Large intestine (tissue), 12 donors: ENCODE results near the gene GIMAP4. TPM values are rescaled to one million over a fixed set of nuclear protein-coding genes. Genes with fewer than 3 reads are reported as not detected.
"Not testable (repeated sequence)": the region's sequence is repeated elsewhere in the genome, so short reads cannot be mapped to it uniquely, and the experiment has no call there.

Experiments
- DNase-seq, 2 donors: peaks; one replicate each; pipeline versions ENCODE4 v3.0.0 to v3.0.0-alpha.2; 2013
- H3K27ac ChIP-seq: one replicate; pipeline ENCODE4 v1.5.1; 2013; ENCODE audit warnings: low read length
- H3K27me3 ChIP-seq: 2 replicates; pipeline ENCODE4 v1.6.1; 2013; ENCODE audit warnings: low read length; ENCODE audit not compliant: control insufficient read depth, insufficient read depth
- H3K36me3 ChIP-seq: 2 replicates; pipeline ENCODE4 v1.6.1; 2013; ENCODE audit warnings: low read length; ENCODE audit not compliant: control insufficient read depth, insufficient read depth
- H3K4me1 ChIP-seq: one replicate; pipeline ENCODE4 v1.6.1; 2013; ENCODE audit warnings: low read length; ENCODE audit not compliant: control insufficient read depth, insufficient read depth
- H3K4me3 ChIP-seq: one replicate; pipeline ENCODE4 v1.5.1; 2013; ENCODE audit warnings: low read length
- H3K9me3 ChIP-seq: one replicate; pipeline ENCODE4 v1.6.1; 2013; ENCODE audit warnings: mild to moderate bottlenecking, low read depth, low read length, moderate library complexity; ENCODE audit not compliant: control insufficient read depth
- WGBS: methylation state at CpG from one replicate; pipeline ENCODE4 v1.1.5; 2013; ENCODE audit warnings: low lambda C conversion rate; ENCODE audit not compliant: insufficient coverage; 5-methylcytosine and 5-hydroxymethylcytosine counted together
- long read RNA-seq, 11 donors: transcript quantifications; one replicate each; lab custom pipeline, GENCODE V29; 2026
- polyA plus RNA-seq: library from polyadenylated mRNA; unstranded; fragments of 120-200 nt; gene quantifications from one replicate; pipeline ENCODE4 v1.2.1, GENCODE V29; 2013

The GIMAP4 gene
- polyA plus RNA-seq = 17.8 TPM
- long read RNA-seq, donor 1, partial matches to known transcripts = 0 of 3 reads
- long read RNA-seq, donor 1, other reads (novel, unspliced or antisense) = 0 of 3 reads
- long read RNA-seq, donor 2, transcript GIMAP4-201 (3 exons, 2,060 nt) = major isoform, 5 of 11 reads
- long read RNA-seq, donor 2, partial matches to known transcripts = 6 of 11 reads
- long read RNA-seq, donor 2, other reads (novel, unspliced or antisense) = 0 of 11 reads
- long read RNA-seq, donor 3, transcript GIMAP4-201 (3 exons, 2,060 nt) = major isoform, 16 of 18 reads
- long read RNA-seq, donor 3, partial matches to known transcripts = 0 of 18 reads
- long read RNA-seq, donor 3, other reads (novel, unspliced or antisense) = 0 of 18 reads
- long read RNA-seq, donor 4 = 0 reads
- long read RNA-seq, donor 5, transcript GIMAP4-201 (3 exons, 2,060 nt) = major isoform, 5 of 6 reads
- long read RNA-seq, donor 5, partial matches to known transcripts = 0 of 6 reads
- long read RNA-seq, donor 5, other reads (novel, unspliced or antisense) = 0 of 6 reads
- long read RNA-seq, donor 6, transcript GIMAP4-201 (3 exons, 2,060 nt) = major isoform, 6 of 8 reads
- long read RNA-seq, donor 6, partial matches to known transcripts = 0 of 8 reads
- long read RNA-seq, donor 6, other reads (novel, unspliced or antisense) = 0 of 8 reads
- long read RNA-seq, donor 7, transcript GIMAP4-201 (3 exons, 2,060 nt) = major isoform, 11 of 11 reads
- long read RNA-seq, donor 7, partial matches to known transcripts = 0 of 11 reads
- long read RNA-seq, donor 7, other reads (novel, unspliced or antisense) = 0 of 11 reads
- long read RNA-seq, donor 8, transcript GIMAP4-201 (3 exons, 2,060 nt) = major isoform, 12 of 13 reads
- long read RNA-seq, donor 8, partial matches to known transcripts = 0 of 13 reads
- long read RNA-seq, donor 8, other reads (novel, unspliced or antisense) = 0 of 13 reads
- long read RNA-seq, donor 9, transcript GIMAP4-201 (3 exons, 2,060 nt) = major isoform, 6 of 6 reads
- long read RNA-seq, donor 9, partial matches to known transcripts = 0 of 6 reads
- long read RNA-seq, donor 9, other reads (novel, unspliced or antisense) = 0 of 6 reads
- long read RNA-seq, donor 10, transcript GIMAP4-201 (3 exons, 2,060 nt) = major isoform, 6 of 6 reads
- long read RNA-seq, donor 10, partial matches to known transcripts = 0 of 6 reads
- long read RNA-seq, donor 10, other reads (novel, unspliced or antisense) = 0 of 6 reads
- long read RNA-seq, donor 11, transcript GIMAP4-201 (3 exons, 2,060 nt) = major isoform, 7 of 8 reads
- long read RNA-seq, donor 11, partial matches to known transcripts = 0 of 8 reads
- long read RNA-seq, donor 11, other reads (novel, unspliced or antisense) = 0 of 8 reads

GRCh38 chr7:150567169-150567568 lies at the start of gene GIMAP4:
Gene GIMAP4 (plus strand): TSS chr7:150567390. CDS start chr7:150569902, 2,512 bp downstream.
- Histone ChIP-seq H3K36me3 (no peaks in the 10 kb centered on the region), H3K27me3 (no peaks in the 10 kb centered on the region), H3K9me3 (no peaks in the 10 kb centered on the region), H3K4me3 (peak within 1 kb of the TSS; percentile 14), H3K4me1 (no peaks in the 10 kb centered on the region), H3K27ac (no peak within 1 kb of the TSS)
- no peak for DNase-seq
- 75% methylated on average over 2 of the region's 9 CpGs for WGBS

DNA sequence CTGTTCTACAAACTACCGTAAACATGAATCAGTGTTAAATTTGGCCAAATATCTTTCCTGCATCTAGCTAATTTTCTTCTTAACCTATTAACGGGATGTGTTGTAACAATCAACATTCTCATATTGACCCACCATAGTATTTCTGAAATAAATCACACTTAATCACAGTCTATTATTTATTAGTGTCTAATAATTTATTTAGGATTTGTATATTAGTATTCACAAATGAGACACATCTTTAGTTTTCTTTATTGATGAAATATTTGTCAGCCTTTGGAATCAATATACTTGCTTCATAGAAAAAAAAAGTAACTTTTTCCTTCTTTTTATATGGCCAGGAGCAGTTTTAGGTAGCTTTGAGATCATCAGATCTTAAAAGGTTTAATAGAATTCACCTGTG lies 47.9 kb upstream of the GIMAP4 start:
- Histone ChIP-seq H3K27ac (no peak overlapping the region), H3K27me3 (no peaks in the 10 kb centered on the region), H3K36me3 (no peaks in the 10 kb centered on the region), H3K4me3 (no peak overlapping the region), H3K9me3 (no peaks in the 10 kb centered on the region), H3K4me1 (no peaks in the 10 kb centered on the region)
- WGBS = 33% methylated on average over 1 of the region's 2 CpGs
- DNase-seq = no peak

DNA sequence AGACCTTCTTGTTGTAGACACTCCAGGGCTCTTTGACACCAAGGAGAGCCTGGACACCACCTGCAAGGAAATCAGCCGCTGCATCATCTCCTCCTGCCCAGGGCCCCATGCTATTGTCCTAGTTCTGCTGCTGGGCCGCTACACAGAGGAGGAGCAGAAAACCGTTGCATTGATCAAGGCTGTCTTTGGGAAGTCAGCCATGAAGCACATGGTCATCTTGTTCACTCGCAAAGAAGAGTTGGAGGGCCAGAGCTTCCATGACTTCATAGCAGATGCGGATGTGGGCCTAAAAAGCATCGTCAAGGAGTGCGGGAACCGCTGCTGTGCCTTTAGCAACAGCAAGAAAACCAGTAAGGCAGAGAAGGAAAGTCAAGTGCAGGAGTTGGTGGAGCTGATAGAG lies 47.0 kb upstream of the GIMAP4 start:
- H3K4me1 ChIP-seq = no peaks in the 10 kb centered on the region
- no peaks in the 10 kb centered on the region for H3K36me3 ChIP-seq
- no peak overlapping the region for H3K4me3 ChIP-seq
- no peak for DNase-seq
- no peaks in the 10 kb centered on the region for H3K27me3 ChIP-seq
- no CpG with 5 or more reads among the region's 8 CpGs for WGBS
- no peak overlapping the region for H3K27ac ChIP-seq
- no peaks in the 10 kb centered on the region for H3K9me3 ChIP-seq

DNA sequence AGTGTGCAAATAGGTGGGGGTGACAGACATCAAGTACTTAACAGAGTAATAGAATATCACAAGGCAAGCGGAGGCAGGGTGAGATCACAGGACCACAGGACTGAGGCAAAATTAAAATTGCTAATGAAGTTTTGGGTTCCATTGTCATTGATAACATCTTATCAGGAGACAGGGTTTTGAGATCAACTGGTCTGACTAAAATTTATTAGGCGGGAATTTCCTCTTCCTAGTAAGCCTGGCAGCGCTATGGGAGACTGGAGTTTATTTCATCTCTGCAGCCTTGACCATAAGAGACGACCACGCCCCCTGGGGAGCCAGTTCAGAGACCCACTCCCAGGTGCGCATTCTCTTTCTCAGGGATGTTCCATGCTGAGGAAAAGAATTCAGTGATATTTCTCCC lies 44.3 kb upstream of the GIMAP4 start:
- not testable (repeated sequence) for H3K36me3 ChIP-seq, H3K27ac ChIP-seq, H3K4me1 ChIP-seq, H3K4me3 ChIP-seq, H3K9me3 ChIP-seq, H3K27me3 ChIP-seq, DNase-seq
- 29% methylated on average over 1 of the region's 6 CpGs for WGBS

- H3K27ac ChIP-seq = no peak overlapping the region
- WGBS = no CpG with 5 or more reads among the region's 2 CpGs
- DNase-seq = no peak
- no peaks in the 10 kb centered on the region for H3K9me3 ChIP-seq
- H3K4me3 ChIP-seq = no peak overlapping the region
- H3K4me1 ChIP-seq = no peaks in the 10 kb centered on the region
- H3K36me3 ChIP-seq = no peaks in the 10 kb centered on the region
- H3K27me3 ChIP-seq = no peaks in the 10 kb centered on the region
These were observed 43.2 kb upstream of the GIMAP4 start for GRCh38 chr7:150524018-150524417.

DNA sequence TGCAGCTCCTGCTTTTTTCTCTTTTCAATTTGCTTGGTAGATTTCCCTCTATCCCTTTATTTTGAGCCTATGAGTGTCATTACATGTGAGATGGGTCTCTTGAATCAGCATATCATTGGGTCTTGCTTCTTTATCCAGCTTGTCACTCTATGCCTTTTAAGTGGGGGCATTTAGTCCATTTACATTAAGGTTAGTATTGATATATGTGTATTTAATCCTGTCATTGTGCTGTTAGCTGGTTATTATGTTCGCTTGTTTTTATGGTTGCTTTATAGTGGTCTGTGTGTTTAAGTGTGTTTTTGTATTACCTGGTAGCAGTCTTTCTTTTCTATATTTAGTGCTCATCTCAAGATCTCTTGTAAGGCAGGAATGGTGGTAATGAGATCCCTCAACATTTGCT lies 35.5 kb upstream of the GIMAP4 start:
- Histone ChIP-seq H3K9me3 (peaks cover 4% of the 10 kb centered on the region), H3K27ac (no peak overlapping the region), H3K27me3 (no peaks in the 10 kb centered on the region), H3K36me3 (no peaks in the 10 kb centered on the region), H3K4me3 (no peak overlapping the region), H3K4me1 (no peaks in the 10 kb centered on the region)
- WGBS = 100% methylated on average over 1 of the region's 1 CpG
- DNase-seq = no peak

GRCh38 chr7:150538259-150538658 lies 28.9 kb upstream of the GIMAP4 start:
- Histone ChIP-seq H3K36me3 (no peaks in the 10 kb centered on the region), H3K27ac (no peak overlapping the region), H3K4me3 (no peak overlapping the region), H3K27me3 (no peaks in the 10 kb centered on the region), H3K4me1 (no peaks in the 10 kb centered on the region), H3K9me3 (peaks cover 4% of the 10 kb centered on the region)
- no CpG with 5 or more reads among the region's 2 CpGs for WGBS
- DNase-seq = no peak

DNA sequence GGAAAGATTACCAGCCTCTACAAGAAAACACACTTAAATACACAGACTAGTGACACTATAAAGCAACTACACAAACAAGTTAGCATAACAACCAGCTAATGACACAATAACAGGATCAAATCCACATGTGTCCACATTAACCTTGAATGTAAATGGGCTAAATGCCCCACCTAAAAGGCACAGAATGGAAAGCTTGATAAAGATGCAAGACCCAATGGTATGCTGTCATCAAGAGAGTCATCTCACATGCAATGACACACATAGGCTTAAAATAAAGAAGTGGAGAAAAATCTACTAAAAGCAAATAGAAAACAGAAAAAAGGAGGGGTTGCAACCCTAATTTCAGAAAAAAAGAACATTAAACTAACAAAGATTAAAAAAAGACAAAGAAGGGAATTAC lies 14.0 kb upstream of the GIMAP4 start:
- Histone ChIP-seq H3K27me3 (no peaks in the 10 kb centered on the region), H3K4me3 (no peak overlapping the region), H3K4me1 (no peaks in the 10 kb centered on the region), H3K9me3 (peaks cover 2% of the 10 kb centered on the region), H3K27ac (no peak overlapping the region), H3K36me3 (no peaks in the 10 kb centered on the region)
- DNase-seq = no peak

- Histone ChIP-seq H3K27me3 (no peaks in the 10 kb centered on the region), H3K9me3 (no peaks in the 10 kb centered on the region), H3K36me3 (no peaks in the 10 kb centered on the region), H3K4me3 (no peak overlapping the region), H3K27ac (no peak overlapping the region), H3K4me1 (no peaks in the 10 kb centered on the region)
- DNase-seq = no peak
- 60% methylated on average over 1 of the region's 4 CpGs for WGBS
These were observed 10.6 kb upstream of the GIMAP4 start for GRCh38 chr7:150556521-150557138.

DNA sequence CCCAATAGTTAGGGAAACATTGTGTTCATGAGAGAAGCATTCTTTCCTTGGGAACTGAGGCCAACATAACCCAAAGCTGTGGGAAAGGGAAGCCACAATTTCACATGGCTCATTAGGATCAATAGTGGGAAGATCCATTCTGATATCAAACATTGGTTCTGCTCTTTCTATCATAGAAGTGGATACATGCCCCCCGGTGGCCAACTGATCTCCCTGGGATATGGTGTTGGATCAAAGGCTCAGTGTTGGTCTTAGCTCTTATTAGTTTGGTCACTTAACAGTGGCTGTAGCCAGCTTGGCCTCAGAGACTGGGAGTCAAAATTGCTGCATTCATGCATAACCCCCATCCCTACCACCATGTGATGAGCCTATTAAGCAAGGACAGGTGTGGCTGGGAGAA lies 6.7 kb upstream of the GIMAP4 start:
- Histone ChIP-seq H3K27me3 (no peaks in the 10 kb centered on the region), H3K36me3 (no peaks in the 10 kb centered on the region), H3K4me1 (no peaks in the 10 kb centered on the region), H3K4me3 (no peak overlapping the region), H3K9me3 (no peaks in the 10 kb centered on the region), H3K27ac (no peak overlapping the region)
- WGBS = no CpG with 5 or more reads among the region's 1 CpG
- DNase-seq = no peak
